Suprapubic skin (tissue), 4 donors: ENCODE data around the gene HOXB2. TPM values are rescaled to one million over a fixed set of nuclear protein-coding genes. Genes with fewer than 3 reads are reported as not detected.

Experiments used
- DNase-seq, 2 donors: peaks; one replicate each; pipeline ENCODE4 v3.0.0-alpha.2; 2019; ENCODE audit warnings: low spot score in 2 of 2
- H3K27ac ChIP-seq: fragments of 200-600 bp; sonication (generic); one replicate; pipeline ENCODE4 v1.5.1; 2019
- H3K27me3 ChIP-seq: fragments of 200-600 bp; sonication (generic); one replicate; pipeline ENCODE4 v1.5.1; 2019
- H3K36me3 ChIP-seq: fragments of 200-600 bp; sonication (generic); one replicate; pipeline ENCODE4 v1.5.1; 2019
- H3K4me1 ChIP-seq: fragments of 200-600 bp; sonication (generic); one replicate; pipeline ENCODE4 v1.5.1; 2019
- H3K4me3 ChIP-seq: fragments of 200-600 bp; sonication (generic); one replicate; pipeline ENCODE4 v1.5.1; 2019; ENCODE audit warnings: mild to moderate bottlenecking
- H3K9me3 ChIP-seq: fragments of 200-600 bp; sonication (generic); one replicate; pipeline ENCODE4 v1.5.1; 2019
- EP300 ChIP-seq: sonication (generic); formaldehyde crosslinking; IDR thresholded peaks from one replicate; pipeline ENCODE4 v1.6.1; 2017; ENCODE audit warnings: antibody characterized with exemption
- POLR2A ChIP-seq, 2 donors: fragments of 450-650 bp; IDR thresholded peaks; one replicate each; pipeline ENCODE4 v1.6.1; 2017; ENCODE audit warnings: antibody characterized with exemption in 2 of 2, mild to moderate bottlenecking in 2 of 2, moderate library complexity in 2 of 2
- POLR2AphosphoS5 ChIP-seq, 3 donors: sonication (generic); formaldehyde crosslinking; IDR thresholded peaks; one replicate each; pipeline ENCODE4 v1.6.1; 2017; ENCODE audit warnings: antibody characterized with exemption in 3 of 3
- WGBS: methylation state at CpG from one replicate; pipeline ENCODE4 v1.1.5; 2018; 5-methylcytosine and 5-hydroxymethylcytosine counted together
- total RNA-seq, 4 donors: library from RNA; depleted of rRNA; stranded (reverse); fragments of >200 nt; gene quantifications; one replicate each; pipeline ENCODE4 v1.1.0, GENCODE V29; 2016
- TF ChIP-seq, protein P1 (sequence below), 2 donors: fragments of 200-600 bp in 1 of 2; fragments of 450-650 bp in 1 of 2; sonication (generic) in 1 of 2; IDR thresholded peaks; one replicate each; pipeline ENCODE4 v1.5.1; 2016 to 2019; ENCODE audit warnings: antibody characterized with exemption in 2 of 2, mild to moderate bottlenecking in 1 of 2, moderate library complexity in 1 of 2

HOXB2 gene
- total RNA-seq, 4 donors from 2014 or later, result 8.4 to 13.6 (median 9.9) TPM

DNA sequence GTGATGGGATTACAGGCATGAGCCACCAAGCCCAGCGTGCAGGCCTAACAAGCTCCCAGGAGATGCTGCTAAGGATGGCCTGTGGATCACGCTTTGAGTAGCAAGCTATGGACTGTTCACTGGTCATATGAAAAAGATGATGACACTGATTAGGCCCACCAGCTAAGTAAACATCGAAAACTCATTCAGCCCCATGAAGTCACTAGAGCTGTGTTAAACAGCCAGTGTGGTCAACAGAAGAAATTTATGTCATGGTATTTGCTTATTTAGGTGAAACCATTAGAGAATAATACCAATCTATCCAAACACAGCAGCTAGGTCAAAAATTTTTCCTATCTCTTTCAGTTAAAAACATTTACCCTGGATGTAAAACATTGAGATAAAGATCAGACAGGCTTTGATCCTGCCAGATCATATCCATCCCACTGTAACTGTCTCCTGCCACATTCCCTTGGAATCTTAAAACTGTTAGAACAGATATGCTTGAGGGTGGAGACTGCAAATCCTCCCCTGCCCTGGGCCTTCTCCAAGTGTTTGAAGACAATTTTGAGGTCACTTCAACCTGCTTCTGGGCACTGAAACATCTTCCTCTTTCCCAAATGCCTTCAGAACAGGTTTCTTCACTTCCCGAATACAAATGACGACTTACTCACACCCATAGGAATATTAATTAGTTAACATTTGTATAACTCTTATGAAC lies 45.0 kb downstream of the HOXB2 start:
- WGBS, result 78% methylated on average over 5 of the region's 5 CpGs
- no peaks in the 10 kb centered on the region for H3K36me3 ChIP-seq
- peaks cover 10% of the 10 kb centered on the region for H3K4me1 ChIP-seq
- H3K4me3 ChIP-seq, result no peak overlapping the region
- no peak overlapping the region for H3K27ac ChIP-seq
- no peaks in the 10 kb centered on the region for H3K27me3 ChIP-seq
- no peak for DNase-seq
- TF ChIP-seq POLR2AphosphoS5 (IDR thresholded peaks at IDR 0.05) (no peak), EP300 (no peak), POLR2A (IDR thresholded peaks at IDR 0.05) (no peak)
- TF ChIP-seq, protein P1, sequence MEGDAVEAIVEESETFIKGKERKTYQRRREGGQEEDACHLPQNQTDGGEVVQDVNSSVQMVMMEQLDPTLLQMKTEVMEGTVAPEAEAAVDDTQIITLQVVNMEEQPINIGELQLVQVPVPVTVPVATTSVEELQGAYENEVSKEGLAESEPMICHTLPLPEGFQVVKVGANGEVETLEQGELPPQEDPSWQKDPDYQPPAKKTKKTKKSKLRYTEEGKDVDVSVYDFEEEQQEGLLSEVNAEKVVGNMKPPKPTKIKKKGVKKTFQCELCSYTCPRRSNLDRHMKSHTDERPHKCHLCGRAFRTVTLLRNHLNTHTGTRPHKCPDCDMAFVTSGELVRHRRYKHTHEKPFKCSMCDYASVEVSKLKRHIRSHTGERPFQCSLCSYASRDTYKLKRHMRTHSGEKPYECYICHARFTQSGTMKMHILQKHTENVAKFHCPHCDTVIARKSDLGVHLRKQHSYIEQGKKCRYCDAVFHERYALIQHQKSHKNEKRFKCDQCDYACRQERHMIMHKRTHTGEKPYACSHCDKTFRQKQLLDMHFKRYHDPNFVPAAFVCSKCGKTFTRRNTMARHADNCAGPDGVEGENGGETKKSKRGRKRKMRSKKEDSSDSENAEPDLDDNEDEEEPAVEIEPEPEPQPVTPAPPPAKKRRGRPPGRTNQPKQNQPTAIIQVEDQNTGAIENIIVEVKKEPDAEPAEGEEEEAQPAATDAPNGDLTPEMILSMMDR (IDR thresholded peaks at IDR 0.05), result no peak
- no peaks in the 10 kb centered on the region for H3K9me3 ChIP-seq

DNA sequence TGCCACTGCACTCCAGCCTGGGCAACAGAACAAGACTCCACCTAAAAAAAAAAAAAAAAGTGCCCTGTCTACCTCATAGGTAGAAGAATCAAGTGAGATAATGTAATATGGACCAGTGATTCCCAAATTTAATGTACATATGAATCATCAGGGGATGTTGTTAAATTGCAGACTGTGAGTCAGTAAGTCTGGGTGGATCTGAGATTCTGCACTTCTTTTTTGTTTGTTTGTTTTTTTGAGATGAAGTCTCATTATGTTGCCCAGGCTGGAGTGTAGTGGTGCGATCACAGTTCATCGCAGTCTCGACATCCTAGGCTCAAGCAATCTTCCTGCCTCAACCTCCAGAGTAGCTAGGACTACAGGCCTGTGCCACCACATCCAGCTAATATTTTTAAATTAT lies 45.7 kb downstream of the HOXB2 start:
- WGBS, result 95% methylated on average over 3 of the region's 3 CpGs
- Histone ChIP-seq H3K27ac (no peak overlapping the region), H3K9me3 (no peaks in the 10 kb centered on the region), H3K4me3 (no peak overlapping the region), H3K36me3 (no peaks in the 10 kb centered on the region), H3K27me3 (no peaks in the 10 kb centered on the region), H3K4me1 (peaks cover 10% of the 10 kb centered on the region)
- TF ChIP-seq, protein P1 (IDR thresholded peaks at IDR 0.05), result no peak
- no peak for TF ChIP-seq POLR2AphosphoS5 (IDR thresholded peaks at IDR 0.05)
- TF ChIP-seq EP300, result no peak
- no peak for TF ChIP-seq POLR2A (IDR thresholded peaks at IDR 0.05)
- DNase-seq, result no peak

DNA sequence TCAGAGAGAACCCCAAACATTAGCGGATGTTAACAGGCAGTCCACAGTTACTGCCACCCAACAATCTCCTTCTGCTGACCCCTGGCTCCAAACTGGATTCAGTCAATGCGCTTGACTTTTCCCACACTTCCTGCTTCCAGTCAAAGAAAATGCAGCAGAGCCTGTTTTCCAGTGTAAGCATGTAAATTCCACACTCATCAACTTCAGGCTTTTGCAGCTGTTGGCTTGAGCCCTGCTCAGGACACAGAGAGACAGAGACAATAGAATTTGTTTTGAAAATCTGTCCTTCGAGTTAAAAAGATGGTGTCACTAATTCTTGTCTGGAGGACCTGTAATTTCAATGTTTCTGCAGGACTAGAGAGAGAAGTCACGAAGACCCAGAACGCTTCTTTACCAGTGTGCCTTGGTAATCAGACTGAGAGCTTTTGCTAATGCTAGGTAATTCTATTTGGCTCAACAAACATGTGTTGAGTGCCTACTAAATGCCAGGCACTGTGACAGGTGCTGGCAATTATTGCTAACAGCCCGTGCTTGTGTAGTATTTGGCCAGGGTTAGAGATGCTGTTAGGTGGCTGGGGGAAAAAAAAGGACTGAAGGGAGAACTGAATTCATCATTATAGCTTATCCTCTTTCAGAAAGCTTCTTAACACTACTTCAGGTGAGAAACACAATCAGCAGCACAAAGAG lies 46.6 kb downstream of the HOXB2 start:
- H3K9me3 ChIP-seq, result no peaks in the 10 kb centered on the region
- no peak for TF ChIP-seq POLR2AphosphoS5 (IDR thresholded peaks at IDR 0.05)
- TF ChIP-seq, protein P1 (IDR thresholded peaks at IDR 0.05), result no peak
- TF ChIP-seq EP300, result no peak
- TF ChIP-seq POLR2A (IDR thresholded peaks at IDR 0.05), result no peak
- H3K36me3 ChIP-seq, result no peaks in the 10 kb centered on the region
- H3K4me1 ChIP-seq, result peaks cover 10% of the 10 kb centered on the region
- 77% methylated on average over 6 of the region's 6 CpGs for WGBS
- H3K27ac ChIP-seq, result no peak overlapping the region
- no peak overlapping the region for H3K4me3 ChIP-seq
- no peaks in the 10 kb centered on the region for H3K27me3 ChIP-seq
- no peak for DNase-seq

DNA sequence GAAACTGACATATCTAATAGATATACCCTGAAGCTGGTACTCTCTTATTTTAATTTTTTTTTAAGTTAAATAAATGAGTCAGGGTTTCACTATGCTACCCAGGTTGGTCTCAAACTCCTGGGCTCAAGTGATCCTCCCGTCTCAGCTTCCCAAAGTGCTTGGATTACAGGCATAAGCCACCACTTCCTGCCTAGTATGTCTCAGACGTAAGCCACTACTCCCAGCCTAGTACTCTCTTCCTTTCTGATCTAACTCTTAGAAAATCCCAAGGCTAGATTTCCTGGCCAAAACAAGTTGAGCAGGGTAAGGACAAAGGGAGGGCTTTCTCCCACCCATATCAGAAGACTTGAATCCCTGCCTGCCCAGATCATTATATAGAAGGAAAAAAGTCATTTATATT lies 47.8 kb downstream of the HOXB2 start:
- 67% methylated on average over 2 of the region's 2 CpGs for WGBS
- TF ChIP-seq EP300 (no peak), POLR2A (IDR thresholded peaks at IDR 0.05) (no peak)
- Histone ChIP-seq H3K27ac (no peak overlapping the region), H3K36me3 (no peaks in the 10 kb centered on the region), H3K4me1 (peaks cover 22% of the 10 kb centered on the region), H3K9me3 (no peaks in the 10 kb centered on the region), H3K27me3 (no peaks in the 10 kb centered on the region), H3K4me3 (no peak overlapping the region)
- no peak for DNase-seq

DNA sequence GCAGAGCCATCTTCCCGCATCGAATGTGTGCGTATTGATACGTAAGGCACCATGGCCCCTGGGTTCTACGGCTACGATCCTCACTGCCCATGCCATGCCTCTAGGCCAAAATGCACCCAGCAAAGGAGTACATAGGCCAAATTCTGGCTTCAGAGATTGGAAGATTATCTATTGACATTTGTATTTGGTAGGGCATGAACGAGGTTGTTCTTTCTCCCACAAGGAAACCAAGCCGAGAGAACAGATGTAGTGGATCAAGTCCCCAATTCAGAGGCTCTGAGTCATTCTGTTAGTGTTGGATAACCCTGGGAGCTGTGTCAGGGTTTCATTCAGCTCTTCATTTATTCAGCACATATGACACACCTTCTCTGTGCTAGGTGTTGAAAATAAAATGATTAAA lies 50.6 kb downstream of the HOXB2 start:
- Histone ChIP-seq H3K27me3 (no peaks in the 10 kb centered on the region), H3K27ac (no peak overlapping the region), H3K4me1 (peaks cover 12% of the 10 kb centered on the region), H3K36me3 (no peaks in the 10 kb centered on the region), H3K4me3 (no peak overlapping the region), H3K9me3 (no peaks in the 10 kb centered on the region)
- WGBS, result 86% methylated on average over 8 of the region's 8 CpGs
- no peak for DNase-seq
- TF ChIP-seq POLR2AphosphoS5 (IDR thresholded peaks at IDR 0.05), result no peak
- no peak for TF ChIP-seq POLR2A (IDR thresholded peaks at IDR 0.05)
- no peak for TF ChIP-seq EP300
- TF ChIP-seq, protein P1 (IDR thresholded peaks at IDR 0.05), result no peak

Other genes starting within 250 kb of the HOXB2 start
- 1 to 10 TPM in 2 of 4 donors, not detected in 2; 1.0 to 1.5 TPM for gene SKAP1, start 114.9 kb downstream of the HOXB2 start, total RNA-seq
- not detected for gene HOXB1, start 14.1 kb downstream of the HOXB2 start, total RNA-seq
- gene HOXB4, start 33.2 kb upstream of the HOXB2 start, total RNA-seq, result 1 to 10 TPM in 3 of 4 donors, under 1 TPM in 1; 0.42 to 3.5 (median 1.0) TPM
- gene HOXB3, start 45.1 kb upstream of the HOXB2 start, total RNA-seq, result 10 to 100 TPM in 1 of 4 donors, 1 to 10 TPM in 3; 2.3 to 20.8 (median 3.9) TPM
- gene HOXB5, start 48.7 kb upstream of the HOXB2 start, total RNA-seq, result under 1 TPM in 2 of 4 donors, not detected in 2; 0.72 to 0.80 TPM
- gene HOXB6, start 59.9 kb upstream of the HOXB2 start, total RNA-seq, result 1 to 10 TPM in 2 of 4 donors, under 1 TPM in 1, not detected in 1; 0.39 to 4.5 (median 1.3) TPM
- gene HOXB7, start 65.9 kb upstream of the HOXB2 start, total RNA-seq, result 1 to 10 TPM in 3 of 4 donors, under 1 TPM in 1; 0.95 to 3.6 (median 2.4) TPM
- not detected for gene HOXB8, start 70.2 kb upstream of the HOXB2 start, total RNA-seq
- gene HOXB9, start 81.2 kb upstream of the HOXB2 start, total RNA-seq, result under 1 TPM in 2 of 4 donors, not detected in 2; 0.23 to 0.42 TPM
- gene PRAC1, start 177.4 kb upstream of the HOXB2 start, total RNA-seq, result not detected
- not detected for gene PRAC2, start 178.1 kb upstream of the HOXB2 start, total RNA-seq
- not detected for gene HOXB13, start 183.6 kb upstream of the HOXB2 start, total RNA-seq